GM08714 (cell line): ENCODE results near the gene TDRD9.
"Not testable (repeated sequence)": the region's sequence is repeated elsewhere in the genome, so short reads cannot be mapped to it uniquely, and the experiment has no call there.

ENCODE experiments used
- H3K4me3 ChIP-seq: fragments of 200-500 bp; sonication (Bioruptor generic); 2 replicates; pipeline ENCODE4 v1.5.1; 2014; ENCODE audit warnings: mild to moderate bottlenecking, low read length, inconsistent platforms
- ZNF274 ChIP-seq: IDR thresholded peaks from 2 replicates; pipeline ENCODE4 v1.6.1; 2012; ENCODE audit warnings: mild to moderate bottlenecking, low read depth, low read length

The TDRD9 gene

DNA sequence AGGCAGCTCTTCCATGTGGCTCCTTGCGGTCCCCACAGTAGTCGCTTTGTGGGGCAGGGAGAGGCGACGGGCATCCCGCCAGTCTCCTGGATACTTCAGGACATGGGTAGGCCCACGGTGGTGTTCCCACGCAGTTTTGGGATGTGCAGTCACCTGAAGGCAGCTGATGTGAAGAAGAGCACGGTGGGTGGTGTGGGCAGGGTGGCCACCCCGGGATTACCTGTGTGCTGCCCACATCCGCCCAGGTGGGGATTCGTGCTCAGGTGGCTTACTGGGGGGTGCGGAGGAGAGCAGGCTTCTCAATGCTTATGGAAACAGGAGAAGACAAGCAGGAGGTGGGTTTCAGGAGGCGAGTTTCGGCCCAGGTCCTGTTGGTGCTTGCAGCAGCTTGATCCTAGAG is 28.4 kb upstream of the TDRD9 start:
- no peak overlapping the region for H3K4me3 ChIP-seq
- no peak for TF ChIP-seq ZNF274

DNA sequence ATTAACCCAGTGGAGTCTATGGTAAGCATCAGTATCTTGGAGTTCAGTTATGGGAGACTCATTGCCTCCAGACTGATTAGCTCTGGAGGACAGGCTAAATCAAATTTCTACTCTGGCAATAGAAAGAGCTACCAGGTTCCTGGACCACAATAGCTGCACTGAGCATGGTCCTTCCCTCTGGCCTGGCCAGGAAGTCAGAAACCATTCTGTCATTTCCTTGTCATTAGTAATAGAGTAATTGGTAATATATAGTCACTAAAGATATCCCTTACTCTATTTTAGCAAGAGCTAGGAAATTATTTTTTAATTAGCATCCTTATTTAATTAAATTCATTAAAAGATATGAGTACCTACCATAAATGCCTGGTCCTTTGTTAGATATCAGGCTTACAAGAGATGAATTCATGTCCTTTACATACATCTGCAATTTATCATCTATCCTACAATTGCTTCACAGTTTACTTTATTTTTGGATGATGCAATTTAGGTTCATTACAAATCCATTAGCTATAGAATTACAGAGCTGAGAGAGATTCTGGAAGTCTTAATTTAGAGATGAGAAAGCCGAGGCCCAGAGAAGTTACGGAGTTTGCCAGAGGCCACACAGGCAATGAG is 23.7 kb upstream of the TDRD9 start:
- no peak overlapping the region for H3K4me3 ChIP-seq
- no peak for TF ChIP-seq ZNF274

DNA sequence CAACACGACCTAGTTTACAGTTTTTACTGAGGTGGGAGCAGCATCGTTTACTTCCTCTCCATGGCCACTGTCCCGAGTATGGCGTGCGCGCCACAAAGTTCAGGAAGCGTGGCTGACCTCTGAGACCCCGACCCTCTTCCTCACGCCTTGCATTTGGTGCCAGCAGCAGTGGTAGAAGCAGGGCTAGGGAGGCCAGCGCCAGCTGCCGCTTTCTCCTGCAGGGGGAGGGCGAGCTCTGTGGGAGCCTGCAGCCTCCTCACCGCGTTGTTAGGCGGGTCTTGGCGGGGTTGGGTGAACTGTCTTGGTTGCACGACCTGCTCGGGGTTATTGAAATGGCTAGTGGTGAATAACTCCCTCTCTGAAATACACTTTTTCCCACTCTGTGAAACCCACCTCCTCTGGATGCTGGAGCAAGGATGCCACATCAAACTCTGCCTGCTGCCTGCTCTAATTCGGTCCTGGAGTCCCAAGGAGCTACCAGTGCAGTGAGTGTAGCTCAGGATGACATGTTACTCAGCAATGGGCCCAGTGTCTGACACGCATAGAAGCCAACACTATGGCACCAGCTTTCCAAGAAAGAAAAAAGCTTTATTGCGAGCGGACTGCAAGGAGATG is 22.3 kb upstream of the TDRD9 start:
- H3K4me3 ChIP-seq, result no peak overlapping the region
- TF ChIP-seq ZNF274, result no peak

DNA sequence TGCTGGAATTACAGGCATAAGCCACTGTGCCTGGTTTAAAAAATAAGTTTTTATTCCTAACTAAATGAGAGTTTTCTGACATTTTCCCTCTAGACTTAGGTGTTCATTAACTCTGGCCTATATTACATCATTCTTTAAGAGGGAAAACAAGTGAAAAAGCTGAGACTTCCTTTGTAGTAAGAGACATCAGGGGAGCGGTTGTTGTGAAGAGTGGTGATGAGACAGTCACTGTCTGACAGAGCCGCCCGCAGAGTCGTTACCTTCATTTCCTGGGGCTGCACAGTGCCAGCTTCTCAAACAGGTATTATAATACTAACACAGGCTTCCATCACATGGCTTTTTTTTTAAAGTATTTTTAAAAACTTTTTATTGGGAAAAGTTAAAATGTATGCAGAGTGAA is 19.7 kb upstream of the TDRD9 start:
- no peak for TF ChIP-seq ZNF274
- H3K4me3 ChIP-seq, result no peak overlapping the region

DNA sequence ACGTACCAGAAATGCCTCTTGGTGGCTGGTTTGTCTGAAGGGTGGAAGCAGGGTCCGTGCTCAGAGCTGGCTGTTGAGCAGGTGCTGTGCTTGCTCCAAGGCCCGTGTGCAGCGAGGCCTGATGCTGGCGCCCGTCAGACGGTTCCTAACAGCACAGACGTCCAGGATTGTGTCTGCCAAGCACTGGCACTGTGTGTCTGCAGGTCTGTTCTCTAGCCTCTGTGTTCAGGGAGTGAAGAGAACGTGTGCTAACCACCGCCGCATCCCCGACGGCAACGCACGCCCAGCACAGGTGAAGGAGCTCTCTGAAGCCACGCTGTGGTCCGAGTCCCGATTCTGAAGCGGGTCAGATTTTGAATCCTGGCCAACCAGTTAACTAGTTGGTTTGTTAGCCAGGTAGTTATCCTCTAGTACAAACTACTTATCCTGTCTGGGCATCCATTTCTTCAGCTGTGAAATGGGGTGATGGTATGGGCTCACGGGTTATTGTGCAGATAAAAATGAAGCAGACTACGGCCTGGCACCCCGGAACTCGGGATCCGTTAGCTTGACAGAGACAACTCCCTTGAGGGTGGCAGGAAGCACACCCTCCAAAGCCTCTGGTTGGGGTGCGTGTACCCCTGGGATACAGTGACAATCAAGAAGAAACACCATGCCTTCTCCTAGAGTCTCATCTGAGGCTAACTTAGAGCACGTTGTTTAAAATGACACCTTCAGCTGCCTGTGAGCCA is 18.6 kb upstream of the TDRD9 start:
- no peak for TF ChIP-seq ZNF274
- H3K4me3 ChIP-seq, result no peak overlapping the region

DNA sequence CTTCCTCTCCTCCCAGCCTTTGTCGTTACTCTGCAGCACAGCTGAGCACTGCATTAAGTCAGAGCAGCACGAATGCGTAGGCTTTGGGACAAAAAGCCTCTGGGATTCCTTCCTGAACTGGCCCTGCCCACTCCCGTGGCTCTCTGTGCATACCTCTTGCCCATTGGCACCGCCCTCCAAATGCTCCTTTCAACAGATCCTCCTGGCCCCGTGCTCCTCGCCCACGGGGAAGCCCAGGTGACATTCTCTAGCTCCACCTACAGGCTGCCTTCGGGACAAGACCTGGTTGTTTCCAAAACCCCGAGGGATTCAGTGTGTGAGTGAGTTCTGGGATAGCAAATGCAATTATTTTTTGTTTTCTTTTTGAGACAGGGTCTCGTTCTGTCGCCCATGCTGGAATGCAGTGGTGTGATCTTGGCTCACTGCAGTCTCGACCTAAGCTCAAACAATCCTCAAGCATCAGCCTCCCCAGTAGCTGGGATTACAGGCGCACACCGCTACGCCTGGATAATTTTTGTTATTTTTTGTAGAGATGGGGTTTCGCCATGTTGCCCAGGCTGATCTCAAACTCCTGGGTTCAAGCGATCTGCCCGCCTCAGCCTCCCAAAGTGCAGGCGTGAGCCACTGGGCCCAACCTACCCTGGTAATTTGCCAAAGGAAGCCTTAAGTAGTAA is 17.9 kb upstream of the TDRD9 start:
- H3K4me3 ChIP-seq, result no peak overlapping the region
- no peak for TF ChIP-seq ZNF274

DNA sequence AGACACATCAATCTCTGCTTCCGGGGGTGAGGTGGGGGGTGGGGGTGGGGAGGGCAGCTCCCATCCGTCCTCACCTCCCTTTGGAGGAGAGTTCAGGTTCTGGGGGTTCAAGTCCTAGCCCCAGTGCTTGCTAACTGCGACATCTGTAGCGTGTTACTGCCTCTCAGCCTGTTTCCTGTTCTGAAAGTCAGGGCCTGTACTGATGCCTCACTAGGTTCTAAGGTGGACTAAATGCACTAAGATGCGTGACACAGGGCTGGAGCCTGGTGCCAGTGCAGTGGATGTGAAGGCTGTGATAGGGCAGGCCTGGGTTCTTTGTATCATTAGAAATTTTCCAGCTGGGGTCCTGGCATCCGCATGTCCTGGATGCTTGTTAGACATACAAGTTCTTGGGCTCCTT is 17.3 kb upstream of the TDRD9 start:
- no peak overlapping the region for H3K4me3 ChIP-seq
- TF ChIP-seq ZNF274, result no peak

DNA sequence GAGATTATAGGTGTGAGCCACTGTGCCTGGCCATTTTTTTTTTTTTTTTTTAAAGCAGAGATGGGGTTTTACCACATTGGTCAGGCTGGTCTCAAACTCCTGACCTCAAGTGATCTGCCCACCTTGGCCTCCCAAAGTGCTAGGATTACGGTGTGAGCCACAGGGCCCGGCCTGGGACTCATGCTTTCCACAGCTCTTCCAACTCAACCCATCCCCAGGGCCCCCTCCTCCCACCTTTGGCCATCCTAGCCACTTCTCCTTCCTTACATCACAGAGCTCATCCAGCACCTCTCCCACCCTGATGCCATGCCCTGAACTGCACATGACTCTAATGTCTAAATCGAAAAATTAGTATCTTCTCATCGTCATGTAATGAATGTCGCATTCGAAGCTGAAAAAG is 12.6 kb upstream of the TDRD9 start:
- TF ChIP-seq ZNF274, result no peak
- H3K4me3 ChIP-seq, result no peak overlapping the region

DNA sequence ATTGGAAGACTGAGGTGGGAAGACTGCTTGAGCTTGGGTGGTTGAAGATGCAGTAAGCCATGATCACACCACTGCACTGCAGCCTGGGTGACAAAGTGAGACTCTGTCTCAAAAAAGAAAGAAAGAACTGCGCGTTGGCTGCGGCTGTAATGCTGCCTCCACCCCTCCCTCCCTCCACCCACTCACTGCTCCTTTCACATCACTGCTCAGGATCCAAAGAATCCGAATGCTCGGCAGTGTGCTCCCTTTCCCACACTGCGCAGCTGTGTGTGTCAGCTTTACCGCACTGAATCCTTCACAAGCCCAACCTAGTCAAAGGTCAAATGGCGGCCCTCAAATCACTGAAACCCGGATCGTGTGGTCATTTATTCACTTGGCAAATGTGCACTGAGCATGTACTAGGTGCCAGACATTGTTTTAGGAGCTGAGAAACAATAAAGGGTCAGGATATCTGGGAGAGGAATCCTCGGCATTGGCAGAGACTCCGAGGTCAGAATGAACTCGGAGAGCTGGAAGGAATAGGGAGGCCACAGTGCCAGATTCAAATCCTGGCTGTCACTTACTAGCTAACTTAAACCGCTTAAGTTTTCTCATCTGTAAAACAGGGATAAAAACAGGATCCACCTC is 11.5 kb upstream of the TDRD9 start:
- no peak overlapping the region for H3K4me3 ChIP-seq
- TF ChIP-seq ZNF274, result no peak

DNA sequence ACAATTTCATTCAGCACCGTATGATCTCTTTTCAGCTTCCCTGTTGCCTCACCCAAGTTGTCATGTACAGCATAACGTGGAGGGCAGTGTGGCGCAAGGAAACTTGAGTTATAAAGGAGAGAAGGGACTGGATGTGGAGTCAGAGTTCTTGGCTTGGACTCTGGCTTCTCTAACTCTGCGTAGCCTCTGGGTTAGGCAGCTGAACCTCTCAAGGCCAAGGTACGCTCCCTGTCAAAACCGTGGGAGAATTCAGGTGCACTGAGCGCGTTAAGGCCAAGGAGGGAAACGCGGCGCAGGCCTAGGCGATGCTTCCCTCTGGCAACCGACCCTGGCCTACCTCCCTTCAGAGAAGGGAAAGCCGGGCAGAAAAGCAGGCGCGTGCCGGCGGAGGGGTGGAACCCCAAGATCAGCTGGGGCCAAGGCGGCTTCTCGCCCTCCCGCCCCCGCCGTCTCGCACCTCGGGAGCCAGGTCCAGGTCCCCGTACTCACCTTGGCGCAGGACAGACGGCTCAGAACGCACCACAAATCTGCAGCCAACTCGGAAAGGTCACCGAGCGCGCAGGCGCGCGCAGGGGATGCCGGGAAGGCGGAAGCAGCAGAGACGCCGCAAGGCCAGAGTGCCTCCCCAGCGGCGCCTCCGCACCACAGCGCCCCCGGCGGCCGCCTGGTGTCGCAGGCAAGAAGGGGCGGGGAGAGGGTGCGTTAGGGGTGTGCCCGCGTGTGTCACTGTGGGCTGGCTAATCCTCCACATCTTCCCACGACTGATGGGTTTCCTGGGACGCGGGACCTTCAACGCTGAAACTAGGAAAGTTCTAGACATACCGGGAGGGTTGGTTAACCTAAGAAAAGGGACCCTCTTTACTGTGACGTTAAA is 7.0 kb upstream of the TDRD9 start:
- no peak for TF ChIP-seq ZNF274

DNA sequence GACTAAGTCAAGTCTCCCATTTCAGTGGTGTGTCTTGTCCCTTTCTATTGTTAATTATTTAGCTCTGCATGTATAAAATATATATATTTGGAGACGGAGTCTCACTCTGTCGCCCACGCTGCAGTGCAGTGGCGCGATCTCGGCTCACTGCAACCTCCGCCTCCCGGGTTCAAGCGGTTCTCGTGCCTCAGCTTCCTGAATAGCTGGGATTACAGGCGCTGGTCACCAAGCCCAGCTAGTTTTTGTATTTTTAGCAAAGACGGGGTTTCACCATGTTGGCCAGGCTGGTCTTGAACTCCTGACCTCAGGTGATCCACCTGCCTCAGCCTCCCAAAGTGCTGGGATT is 6.4 kb upstream of the TDRD9 start:
- not testable (repeated sequence) for H3K4me3 ChIP-seq

More for the DNA sequence above, 7.0 kb upstream of the TDRD9 start:
- peak overlapping the region; percentile 88 for H3K4me3 ChIP-seq

DNA sequence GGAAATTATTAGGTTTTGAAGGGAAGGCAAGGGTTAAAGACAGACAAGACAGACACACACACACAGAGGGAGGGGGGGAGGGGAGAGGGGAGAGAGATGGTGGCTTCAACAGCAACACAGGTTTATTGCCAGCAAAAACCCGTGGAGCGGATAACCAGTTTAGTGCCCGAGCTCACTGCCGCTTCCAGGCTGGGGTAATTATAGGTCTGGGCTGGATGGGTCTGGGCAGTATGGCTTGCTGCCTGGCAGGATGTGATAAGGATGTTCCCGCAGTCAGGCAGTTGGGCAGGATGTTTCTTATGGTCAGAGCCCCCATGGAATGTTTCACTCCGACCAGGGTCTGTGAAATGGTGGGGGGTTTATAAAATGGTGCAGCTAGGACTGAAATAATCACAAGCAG is 4.4 kb upstream of the TDRD9 start:
- TF ChIP-seq ZNF274, result no peak
- H3K4me3 ChIP-seq, result no peak overlapping the region

DNA sequence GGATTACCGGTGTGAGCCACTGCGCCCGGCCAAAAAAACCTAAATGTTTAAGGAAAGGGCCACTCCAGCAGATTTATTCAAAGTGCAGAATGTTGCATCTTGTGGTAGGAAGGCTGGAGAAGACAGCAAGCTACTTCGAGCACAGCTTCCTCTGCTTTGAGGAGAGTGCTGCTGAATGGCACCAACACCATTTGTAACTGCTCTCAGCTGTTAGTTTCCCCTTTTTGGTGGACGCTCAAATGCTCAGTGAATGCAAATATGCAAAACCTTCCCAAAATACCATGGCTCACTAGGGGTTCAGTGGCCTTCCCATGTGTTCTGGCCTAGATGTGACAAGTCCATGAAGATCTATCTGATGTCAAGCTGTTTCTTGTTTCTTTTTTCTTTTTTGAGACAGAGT is 2.9 kb upstream of the TDRD9 start:
- no peak overlapping the region for H3K4me3 ChIP-seq
- TF ChIP-seq ZNF274, result no peak

DNA sequence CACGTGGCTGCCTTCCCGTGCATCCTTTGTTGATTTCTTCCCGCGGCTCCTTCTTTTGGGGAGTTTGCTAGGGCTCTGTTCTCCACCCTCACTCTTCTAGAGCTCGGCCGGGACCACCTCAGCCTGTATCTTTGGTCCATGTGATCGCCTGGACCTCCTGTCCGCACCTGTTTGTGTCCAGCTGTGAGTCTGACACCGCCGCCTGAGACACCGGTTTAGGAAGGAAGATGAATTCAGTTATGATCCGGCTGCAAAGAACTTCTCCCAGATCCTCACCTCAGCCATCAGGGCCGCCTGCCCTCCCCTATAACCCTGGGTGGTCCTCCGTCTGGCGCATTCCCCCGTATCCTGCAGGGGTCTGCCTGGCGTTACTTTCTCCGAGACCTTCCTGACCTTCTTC is 690 bp upstream of the TDRD9 start:
- H3K4me3 ChIP-seq, result no peak overlapping the region
- no peak for TF ChIP-seq ZNF274
